ENCODE measurements around the gene DSG3.

The DSG3 gene

GRCh38 chr18:31410716-31411483 is 36.6 kb upstream of the DSG3 start:
- H3K27ac ChIP-seq (ENCODE audit: low read depth in 2 of 2, low read length in 2 of 2), result no peak overlapping the region
- no peak overlapping the region for H3K4me3 ChIP-seq (ENCODE audit: low read length in 2 of 2)
- H3K4me1 ChIP-seq (ENCODE audit: control insufficient read depth in 2 of 2, insufficient read depth in 2 of 2, low read length in 2 of 2), result no peaks in the 10 kb centered on the region
- no peaks in the 10 kb centered on the region for H3K9me3 ChIP-seq (ENCODE audit: control insufficient read depth in 2 of 2, low read length in 2 of 2)
- H3K27me3 ChIP-seq (ENCODE audit: control insufficient read depth in 2 of 2, insufficient read depth in 2 of 2, low read length in 2 of 2), result no peaks in the 10 kb centered on the region
- no peak overlapping the region for H3K9ac ChIP-seq (ENCODE audit: low read depth in 1 of 2, low read length in 2 of 2)
- no peaks in the 10 kb centered on the region for H3K36me3 ChIP-seq (ENCODE audit: control insufficient read depth in 2 of 2, insufficient read depth in 2 of 2, low read length in 2 of 2)

GRCh38 chr18:31413137-31413536 is 34.4 kb upstream of the DSG3 start:
- Histone ChIP-seq H3K27ac (ENCODE audit: low read depth in 2 of 2, low read length in 2 of 2) (no peak overlapping the region), H3K27me3 (ENCODE audit: control insufficient read depth in 2 of 2, insufficient read depth in 2 of 2, low read length in 2 of 2) (no peaks in the 10 kb centered on the region), H3K9me3 (ENCODE audit: control insufficient read depth in 2 of 2, low read length in 2 of 2) (no peaks in the 10 kb centered on the region), H3K4me1 (ENCODE audit: control insufficient read depth in 2 of 2, insufficient read depth in 2 of 2, low read length in 2 of 2) (no peaks in the 10 kb centered on the region), H3K4me3 (ENCODE audit: low read length in 2 of 2) (no peak overlapping the region), H3K36me3 (ENCODE audit: control insufficient read depth in 2 of 2, insufficient read depth in 2 of 2, low read length in 2 of 2) (no peaks in the 10 kb centered on the region), H3K9ac (ENCODE audit: low read depth in 1 of 2, low read length in 2 of 2) (no peak overlapping the region)

GRCh38 chr18:31417850-31418249 is 29.7 kb upstream of the DSG3 start:
- H3K4me1 ChIP-seq (ENCODE audit: control insufficient read depth in 2 of 2, insufficient read depth in 2 of 2, low read length in 2 of 2), result no peaks in the 10 kb centered on the region
- no peak overlapping the region for H3K27ac ChIP-seq (ENCODE audit: low read depth in 2 of 2, low read length in 2 of 2)
- no peak overlapping the region for H3K4me3 ChIP-seq (ENCODE audit: low read length in 2 of 2)
- H3K9me3 ChIP-seq (ENCODE audit: control insufficient read depth in 2 of 2, low read length in 2 of 2), result no peaks in the 10 kb centered on the region
- H3K36me3 ChIP-seq (ENCODE audit: control insufficient read depth in 2 of 2, insufficient read depth in 2 of 2, low read length in 2 of 2), result no peaks in the 10 kb centered on the region
- H3K9ac ChIP-seq (ENCODE audit: low read depth in 1 of 2, low read length in 2 of 2), result no peak overlapping the region
- H3K27me3 ChIP-seq (ENCODE audit: control insufficient read depth in 2 of 2, insufficient read depth in 2 of 2, low read length in 2 of 2), result no peaks in the 10 kb centered on the region

GRCh38 chr18:31419457-31419932 is 28.0 kb upstream of the DSG3 start:
- no peaks in the 10 kb centered on the region for H3K36me3 ChIP-seq (ENCODE audit: control insufficient read depth in 2 of 2, insufficient read depth in 2 of 2, low read length in 2 of 2)
- H3K9me3 ChIP-seq (ENCODE audit: control insufficient read depth in 2 of 2, low read length in 2 of 2), result no peaks in the 10 kb centered on the region
- H3K4me3 ChIP-seq (ENCODE audit: low read length in 2 of 2), result no peak overlapping the region
- H3K27me3 ChIP-seq (ENCODE audit: control insufficient read depth in 2 of 2, insufficient read depth in 2 of 2, low read length in 2 of 2), result no peaks in the 10 kb centered on the region
- H3K27ac ChIP-seq (ENCODE audit: low read depth in 2 of 2, low read length in 2 of 2), result no peak overlapping the region
- H3K9ac ChIP-seq (ENCODE audit: low read depth in 1 of 2, low read length in 2 of 2), result no peak overlapping the region
- no peaks in the 10 kb centered on the region for H3K4me1 ChIP-seq (ENCODE audit: control insufficient read depth in 2 of 2, insufficient read depth in 2 of 2, low read length in 2 of 2)

- no peaks in the 10 kb centered on the region for H3K4me1 ChIP-seq (ENCODE audit: control insufficient read depth in 2 of 2, insufficient read depth in 2 of 2, low read length in 2 of 2)
- no peak overlapping the region for H3K9ac ChIP-seq (ENCODE audit: low read depth in 1 of 2, low read length in 2 of 2)
- H3K27me3 ChIP-seq (ENCODE audit: control insufficient read depth in 2 of 2, insufficient read depth in 2 of 2, low read length in 2 of 2), result no peaks in the 10 kb centered on the region
- no peaks in the 10 kb centered on the region for H3K9me3 ChIP-seq (ENCODE audit: control insufficient read depth in 2 of 2, low read length in 2 of 2)
- H3K27ac ChIP-seq (ENCODE audit: low read depth in 2 of 2, low read length in 2 of 2), result no peak overlapping the region
- no peaks in the 10 kb centered on the region for H3K36me3 ChIP-seq (ENCODE audit: control insufficient read depth in 2 of 2, insufficient read depth in 2 of 2, low read length in 2 of 2)
- H3K4me3 ChIP-seq (ENCODE audit: low read length in 2 of 2), result no peak overlapping the region
Observed at GRCh38 chr18:31420032-31420431, 27.5 kb upstream of the DSG3 start.

- H3K27me3 ChIP-seq (ENCODE audit: control insufficient read depth in 2 of 2, insufficient read depth in 2 of 2, low read length in 2 of 2), result no peaks in the 10 kb centered on the region
- no peak overlapping the region for H3K27ac ChIP-seq (ENCODE audit: low read depth in 2 of 2, low read length in 2 of 2)
- no peaks in the 10 kb centered on the region for H3K4me1 ChIP-seq (ENCODE audit: control insufficient read depth in 2 of 2, insufficient read depth in 2 of 2, low read length in 2 of 2)
Observed at GRCh38 chr18:31420524-31420923, 27.0 kb upstream of the DSG3 start.

GRCh38 chr18:31424383-31424988 is 23.1 kb upstream of the DSG3 start:
- Histone ChIP-seq H3K27ac (ENCODE audit: low read depth in 2 of 2, low read length in 2 of 2) (no peak overlapping the region), H3K4me1 (ENCODE audit: control insufficient read depth in 2 of 2, insufficient read depth in 2 of 2, low read length in 2 of 2) (no peaks in the 10 kb centered on the region), H3K9me3 (ENCODE audit: control insufficient read depth in 2 of 2, low read length in 2 of 2) (no peaks in the 10 kb centered on the region), H3K27me3 (ENCODE audit: control insufficient read depth in 2 of 2, insufficient read depth in 2 of 2, low read length in 2 of 2) (no peaks in the 10 kb centered on the region), H3K36me3 (ENCODE audit: control insufficient read depth in 2 of 2, insufficient read depth in 2 of 2, low read length in 2 of 2) (no peaks in the 10 kb centered on the region), H3K9ac (ENCODE audit: low read depth in 1 of 2, low read length in 2 of 2) (no peak overlapping the region), H3K4me3 (ENCODE audit: low read length in 2 of 2) (no peak overlapping the region)

More at GRCh38 chr18:31420524-31420923, 27.0 kb upstream of the DSG3 start:
- Histone ChIP-seq H3K9ac (ENCODE audit: low read depth in 1 of 2, low read length in 2 of 2) (no peak overlapping the region), H3K4me3 (ENCODE audit: low read length in 2 of 2) (no peak overlapping the region), H3K9me3 (ENCODE audit: control insufficient read depth in 2 of 2, low read length in 2 of 2) (no peaks in the 10 kb centered on the region), H3K36me3 (ENCODE audit: control insufficient read depth in 2 of 2, insufficient read depth in 2 of 2, low read length in 2 of 2) (no peaks in the 10 kb centered on the region)

- peaks cover 2 to 6% of the 10 kb centered on the region in 2 donors for H3K4me1 ChIP-seq (ENCODE audit: control insufficient read depth in 2 of 2, insufficient read depth in 2 of 2, low read length in 2 of 2)
- no peaks in the 10 kb centered on the region for H3K36me3 ChIP-seq (ENCODE audit: control insufficient read depth in 2 of 2, insufficient read depth in 2 of 2, low read length in 2 of 2)
- H3K9me3 ChIP-seq (ENCODE audit: control insufficient read depth in 2 of 2, low read length in 2 of 2), result no peaks in the 10 kb centered on the region
- no peak overlapping the region for H3K9ac ChIP-seq (ENCODE audit: low read depth in 1 of 2, low read length in 2 of 2)
- H3K4me3 ChIP-seq (ENCODE audit: low read length in 2 of 2), result no peak overlapping the region
- H3K27ac ChIP-seq (ENCODE audit: low read depth in 2 of 2, low read length in 2 of 2), result no peak overlapping the region
- H3K27me3 ChIP-seq (ENCODE audit: control insufficient read depth in 2 of 2, insufficient read depth in 2 of 2, low read length in 2 of 2), result no peaks in the 10 kb centered on the region
Observed at GRCh38 chr18:31426021-31426420, 21.5 kb upstream of the DSG3 start.

GRCh38 chr18:31426871-31427406 is 20.6 kb upstream of the DSG3 start:
- H3K4me1 ChIP-seq (ENCODE audit: control insufficient read depth in 2 of 2, insufficient read depth in 2 of 2, low read length in 2 of 2), result peaks cover 2 to 6% of the 10 kb centered on the region in 2 donors
- H3K27ac ChIP-seq (ENCODE audit: low read depth in 2 of 2, low read length in 2 of 2), result no peak overlapping the region
- no peak overlapping the region for H3K4me3 ChIP-seq (ENCODE audit: low read length in 2 of 2)

GRCh38 chr18:31428211-31428610 is 19.3 kb upstream of the DSG3 start:
- peaks cover 2 to 6% of the 10 kb centered on the region in 2 donors for H3K4me1 ChIP-seq (ENCODE audit: control insufficient read depth in 2 of 2, insufficient read depth in 2 of 2, low read length in 2 of 2)
- no peaks in the 10 kb centered on the region for H3K36me3 ChIP-seq (ENCODE audit: control insufficient read depth in 2 of 2, insufficient read depth in 2 of 2, low read length in 2 of 2)
- H3K27me3 ChIP-seq (ENCODE audit: control insufficient read depth in 2 of 2, insufficient read depth in 2 of 2, low read length in 2 of 2), result no peaks in the 10 kb centered on the region
- H3K9ac ChIP-seq (ENCODE audit: low read depth in 1 of 2, low read length in 2 of 2), result no peak overlapping the region
- no peaks in the 10 kb centered on the region for H3K9me3 ChIP-seq (ENCODE audit: control insufficient read depth in 2 of 2, low read length in 2 of 2)
- no peak overlapping the region for H3K27ac ChIP-seq (ENCODE audit: low read depth in 2 of 2, low read length in 2 of 2)
- H3K4me3 ChIP-seq (ENCODE audit: low read length in 2 of 2), result no peak overlapping the region

More at GRCh38 chr18:31426871-31427406, 20.6 kb upstream of the DSG3 start:
- H3K36me3 ChIP-seq (ENCODE audit: control insufficient read depth in 2 of 2, insufficient read depth in 2 of 2, low read length in 2 of 2), result no peaks in the 10 kb centered on the region
- no peaks in the 10 kb centered on the region for H3K9me3 ChIP-seq (ENCODE audit: control insufficient read depth in 2 of 2, low read length in 2 of 2)
- no peak overlapping the region for H3K9ac ChIP-seq (ENCODE audit: low read depth in 1 of 2, low read length in 2 of 2)
- no peaks in the 10 kb centered on the region for H3K27me3 ChIP-seq (ENCODE audit: control insufficient read depth in 2 of 2, insufficient read depth in 2 of 2, low read length in 2 of 2)
